Upper lobe of left lung (tissue), 4 donors: Measurements from ENCODE around the gene SCAMP3.

ENCODE experiments used
- EP300 ChIP-seq, 4 donors: sonication (generic); formaldehyde crosslinking; IDR thresholded peaks; one replicate each; pipeline ENCODE4 v1.5.1; 2017; ENCODE audit warnings: antibody characterized with exemption in 4 of 4, control low read depth in 2 of 4
- POLR2A ChIP-seq, 4 donors: fragments of 450-650 bp; IDR thresholded peaks; one replicate each; pipeline ENCODE4 v1.5.1; 2016 to 2017; ENCODE audit warnings: antibody characterized with exemption in 4 of 4, mild to moderate bottlenecking in 2 of 4

DNA sequence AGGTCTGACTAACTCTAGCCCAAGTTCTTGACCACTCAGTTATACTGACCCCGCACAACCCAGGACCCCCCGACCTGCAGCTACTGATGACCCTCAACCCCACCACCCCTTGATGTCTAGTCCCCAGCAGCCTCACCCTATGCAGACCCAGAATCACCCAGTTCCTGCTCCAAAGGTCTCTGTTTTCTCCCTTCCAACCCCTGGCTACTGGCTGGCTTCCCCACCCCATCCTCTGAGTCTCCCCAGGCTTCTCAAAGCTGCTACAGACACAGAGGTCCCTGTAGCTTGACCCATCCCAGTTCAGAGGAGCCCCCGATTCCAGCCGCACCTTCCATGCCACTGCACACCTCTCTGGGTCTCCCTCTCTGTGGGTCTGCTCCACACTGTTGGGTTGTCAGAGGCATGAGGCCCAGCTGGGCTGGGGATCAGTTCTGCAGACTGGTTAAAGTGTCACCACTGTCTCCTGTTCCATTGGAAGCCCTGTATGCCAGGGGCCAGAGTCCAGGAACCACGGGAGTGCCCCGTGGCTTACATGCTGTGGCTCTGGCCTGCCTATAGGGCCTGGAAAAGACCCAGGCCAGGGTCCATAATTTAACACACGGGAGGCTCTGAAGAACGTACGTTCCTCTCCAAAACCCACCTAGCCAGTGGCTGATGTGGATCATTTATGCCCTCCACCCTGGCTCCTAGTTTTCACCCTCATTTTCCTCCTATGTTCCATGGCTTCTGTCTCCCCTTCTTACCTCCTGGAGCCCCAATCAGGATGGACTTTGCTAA, 38.6 kb upstream of the SCAMP3 start:
- TF ChIP-seq POLR2A (IDR thresholded peaks at IDR 0.05) (no peak), EP300 (IDR thresholded peaks at IDR 0.05) (no peak)
